ENCODE measurements around the gene VEGFB. TPM values are rescaled to one million over a fixed set of nuclear protein-coding genes. Genes with fewer than 3 reads are reported as not detected.

VEGFB gene
- 100 to 1,000 TPM; 276 to 310 TPM for total RNA-seq
- long read RNA-seq, partial matches to known transcripts = 6 of 14 reads
- long read RNA-seq, other reads (novel, unspliced or antisense) = 1 of 14 reads

DNA sequence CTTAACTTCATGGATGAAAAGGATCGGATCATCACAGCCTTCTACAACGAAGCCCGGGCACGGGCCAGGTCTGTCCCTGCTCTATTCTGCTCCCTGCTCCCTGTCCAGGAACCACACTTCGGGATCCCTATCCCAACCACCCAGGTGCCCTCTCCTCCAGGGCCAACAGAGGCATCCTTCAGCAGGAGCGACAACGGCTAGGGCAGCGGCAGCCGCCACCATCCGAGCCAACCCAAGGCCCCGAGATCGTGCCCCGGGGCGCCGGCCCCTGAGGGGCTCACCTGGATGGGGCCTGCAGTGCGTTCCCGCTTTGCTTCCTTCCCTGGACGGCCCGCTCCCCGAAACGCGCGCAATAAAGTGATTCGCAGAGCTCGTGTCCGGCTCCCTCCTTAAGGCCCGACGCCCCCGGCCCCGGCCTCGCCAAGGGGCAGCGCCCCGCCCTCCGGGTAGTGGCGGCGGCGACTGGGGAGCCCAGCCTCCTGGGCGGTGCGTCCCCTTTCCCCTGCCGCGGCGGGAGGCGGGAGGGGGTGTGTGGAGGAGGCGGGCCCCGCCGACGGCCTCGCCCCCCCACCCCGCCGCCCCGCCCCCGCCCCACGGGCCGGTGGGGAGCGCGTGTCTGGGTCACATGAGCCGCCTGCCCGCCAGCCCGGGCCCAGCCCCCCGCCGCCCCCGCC is at the start of gene VEGFB:
VEGFB (plus strand) TSS at position 672 of the 674 bp plus-strand sequence. CDS start 250 bp downstream, outside the sequence.
- intact Hi-C loops (cut with DNase I) = no loop called here
- peak; percentile 67 to 76 for ATAC-seq

DNA sequence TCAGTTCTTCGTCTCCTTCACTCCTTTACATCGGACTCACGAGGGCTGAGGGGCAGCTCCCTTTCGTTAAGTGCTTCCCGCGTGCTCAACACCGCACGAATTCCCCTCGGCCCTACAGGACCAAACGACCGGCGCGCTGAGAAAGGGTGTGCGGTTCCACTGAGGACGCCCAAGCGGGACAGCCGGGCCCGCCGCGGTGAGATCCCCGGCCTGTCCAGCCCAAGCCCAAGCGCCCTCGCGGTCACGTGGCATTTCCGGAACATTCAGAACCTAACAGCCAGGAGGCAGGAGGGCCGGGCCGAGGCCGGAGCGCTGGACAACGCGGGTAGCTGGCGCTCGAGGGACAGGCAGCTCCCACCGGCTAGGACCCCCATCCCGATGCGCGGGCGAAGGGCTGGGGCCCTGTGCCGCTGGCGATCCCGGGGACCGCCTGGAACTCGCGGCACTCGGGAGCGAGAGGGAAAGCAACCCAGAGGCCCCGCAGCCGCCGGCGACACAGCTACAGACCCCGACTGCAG is 49.1 kb upstream of the VEGFB start:
- intact Hi-C loops (cut with DNase I) = no loop called here
- ATAC-seq = peak; percentile 53 to 65
- DNase-seq = peak; percentile 93

More for the DNA sequence above, at the start of gene VEGFB:
- DNase-seq = peak; percentile 84

GRCh38 chr11:64185693-64186491 is 48.5 kb upstream of the VEGFB start, which contains the start of gene STIP1:
STIP1 (plus strand) TSS chr11:64186171; CDS start chr11:64186262, 91 bp downstream.
- DNase-seq = peak; percentile 99
- intact Hi-C loops (cut with DNase I) = no loop called here
- peak; percentile 91 to 92 for ATAC-seq

- DNase-seq (no peak), ATAC-seq (no peak)
- intact Hi-C loops (cut with DNase I) = no loop called here
Measured at GRCh38 chr11:64186492-64187165, 47.8 kb upstream of the VEGFB start.

GRCh38 chr11:64192434-64192833 is 42.0 kb upstream of the VEGFB start:
- DNase-seq (no peak), ATAC-seq (no peak)
- intact Hi-C loops (cut with DNase I) = no loop called here

GRCh38 chr11:64196626-64197025 is 37.8 kb upstream of the VEGFB start:
- DNase-seq = no peak
- no peak for ATAC-seq
- intact Hi-C loops (cut with DNase I) = no loop called here

- intact Hi-C loops (cut with DNase I) = no loop called here
- no peak for DNase-seq
- ATAC-seq = no peak
Measured at GRCh38 chr11:64198511-64198910, 35.9 kb upstream of the VEGFB start.

GRCh38 chr11:64201543-64201942 is 32.8 kb upstream of the VEGFB start:
- intact Hi-C loops (cut with DNase I) = loop anchor here (5.0 to 10.0 kb wide), 2 partner anchors 101 to 103 kb away; partner anchors contain the start of genes CATSPERZ (in 2 of the 2) and ESRRA (in 1 of the 2)
- ATAC-seq (no peak), DNase-seq (no peak)

GRCh38 chr11:64202992-64203391 is 31.4 kb upstream of the VEGFB start:
- ATAC-seq = no peak
- intact Hi-C loops (cut with DNase I) = loop anchor here (5.0 to 10.0 kb wide), 2 partner anchors 99 to 102 kb away; partner anchors contain the start of genes CATSPERZ (in 2 of the 2) and ESRRA (in 1 of the 2)

GRCh38 chr11:64203421-64204079 is 30.8 kb upstream of the VEGFB start:
- ATAC-seq (no peak), DNase-seq (no peak)
- intact Hi-C loops (cut with DNase I) = loop anchor here (5.0 to 10.0 kb wide), 2 partner anchors 99 to 101 kb away; partner anchors contain the start of genes CATSPERZ (in 2 of the 2) and ESRRA (in 1 of the 2)

More at GRCh38 chr11:64202992-64203391, 31.4 kb upstream of the VEGFB start:
- DNase-seq = no peak

GRCh38 chr11:64204080-64204440 is 30.3 kb upstream of the VEGFB start:
- no peak for ATAC-seq
- intact Hi-C loops (cut with DNase I) = loop anchor here (5.0 to 10.0 kb wide), 2 partner anchors 98 to 101 kb away; partner anchors contain the start of genes CATSPERZ (in 2 of the 2) and ESRRA (in 1 of the 2)
- no peak for DNase-seq

DNA sequence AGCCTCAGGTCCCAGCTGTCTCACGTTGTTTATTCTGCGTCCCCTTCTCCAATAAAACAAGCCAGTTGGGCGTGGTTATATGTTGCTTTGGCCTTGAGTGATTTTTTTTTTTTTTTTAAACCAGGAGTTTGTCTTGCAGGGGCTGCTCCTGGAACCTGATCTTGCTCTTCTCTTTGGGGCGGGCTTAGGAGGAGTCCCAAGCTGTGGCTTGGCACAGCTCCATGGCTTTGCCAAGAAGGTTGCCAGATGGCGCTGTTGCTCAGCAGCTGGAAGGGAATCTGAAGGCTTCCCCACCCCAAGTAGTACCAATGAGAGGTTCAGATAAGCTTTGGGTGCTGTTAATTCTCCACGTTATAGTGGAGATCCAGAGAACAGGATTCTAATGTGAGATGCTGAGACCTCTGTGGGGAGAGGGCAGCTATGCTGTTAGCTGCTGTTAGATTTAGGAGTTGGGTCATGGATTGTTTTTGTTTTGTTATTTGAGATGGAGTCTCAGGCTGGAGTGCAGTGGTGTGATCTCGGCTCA is 29.9 kb upstream of the VEGFB start:
- intact Hi-C loops (cut with DNase I) = loop anchor here (5.0 to 10.0 kb wide), 2 partner anchors 98 to 100 kb away; partner anchors contain the start of genes CATSPERZ (in 2 of the 2) and ESRRA (in 1 of the 2)
- peak; percentile 41 to 70 for ATAC-seq
- peak; percentile 89 for DNase-seq

DNA sequence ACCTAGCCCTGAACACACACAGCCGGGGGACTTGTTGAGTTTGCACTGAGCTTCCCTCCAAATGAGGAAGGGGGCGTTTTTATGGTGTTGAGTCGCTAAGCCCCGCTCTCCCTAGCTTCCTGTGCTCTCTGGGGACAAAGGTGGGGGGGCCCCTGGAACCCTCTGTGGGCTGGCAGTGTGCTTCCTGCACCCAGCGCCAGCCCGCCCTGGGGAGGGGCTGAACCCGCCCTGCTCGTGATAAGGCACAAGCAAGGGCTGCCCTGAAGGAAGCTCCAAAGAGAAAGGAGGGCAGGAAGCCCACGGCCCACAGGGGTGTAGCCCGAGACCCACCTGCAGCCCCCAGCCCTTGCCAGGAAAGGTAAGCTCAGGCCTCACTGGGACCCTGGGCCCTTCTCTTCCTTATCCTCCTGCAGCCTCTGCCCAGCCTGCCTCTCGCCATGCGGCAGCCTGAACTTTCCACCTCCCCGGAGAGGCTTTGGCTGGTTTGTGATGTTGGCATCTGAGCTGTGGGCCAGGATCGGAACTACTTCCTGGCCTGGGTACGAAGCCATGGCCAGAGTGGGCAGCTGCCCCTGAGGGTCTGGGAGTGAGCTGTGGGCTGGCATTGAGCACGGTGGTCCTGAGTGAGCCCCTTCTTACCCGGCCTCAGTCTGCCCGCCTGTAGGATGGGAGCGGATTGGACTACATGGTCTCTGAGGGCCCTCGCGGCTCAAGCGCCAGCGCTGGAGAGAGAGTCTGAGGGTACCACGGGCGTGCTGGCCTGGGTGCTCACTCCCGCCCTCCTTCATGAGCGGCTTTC is 27.7 kb upstream of the VEGFB start, which contains the start of gene FERMT3:
FERMT3 (plus strand) TSS at position 265 of the 799 bp plus-strand sequence. CDS start 644 bp downstream, outside the sequence.
- ATAC-seq (peak; percentile 45 to 54), DNase-seq (peak; percentile 81)
- intact Hi-C loops (cut with DNase I) = loop anchor here in 1 of 2 donors (10.0 kb wide), 1 partner anchor 98 kb away; the partner anchor contains the start of genes CATSPERZ and ESRRA

DNA sequence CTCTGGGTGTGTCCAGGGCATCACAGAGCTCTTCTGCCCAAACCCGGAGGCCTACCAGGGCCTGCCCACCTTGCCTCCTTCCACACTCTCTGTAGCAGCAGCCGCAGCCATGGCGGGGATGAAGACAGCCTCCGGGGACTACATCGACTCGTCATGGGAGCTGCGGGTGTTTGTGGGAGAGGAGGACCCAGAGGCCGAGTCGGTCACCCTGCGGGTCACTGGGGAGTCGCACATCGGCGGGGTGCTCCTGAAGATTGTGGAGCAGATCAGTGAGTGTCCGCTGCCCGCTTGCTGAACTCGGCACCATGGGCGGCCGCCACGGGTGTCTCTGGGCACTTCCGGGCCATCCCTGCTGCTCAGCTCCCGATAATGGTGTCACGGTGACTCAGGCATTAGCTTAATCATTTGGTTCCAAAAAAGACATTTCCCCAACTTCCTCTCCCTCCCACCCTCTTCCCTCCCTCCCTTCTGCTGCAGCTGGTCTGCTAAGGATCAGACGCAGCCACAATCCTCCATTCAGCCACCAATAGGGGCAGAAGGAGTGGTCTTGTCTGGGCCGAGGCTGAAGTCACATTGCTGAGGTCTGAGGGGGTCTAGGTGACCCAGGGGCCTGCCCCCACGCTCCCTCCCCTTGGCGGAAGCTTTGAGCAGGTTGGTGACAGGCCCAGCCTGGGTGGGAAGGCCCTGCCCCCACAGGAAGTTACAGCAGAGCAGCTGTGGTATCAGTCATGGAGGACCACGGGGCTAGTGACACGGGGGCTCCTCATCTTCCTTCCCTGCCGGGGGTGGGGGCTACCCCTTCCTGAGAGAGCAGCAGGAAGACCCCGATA is 26.9 kb upstream of the VEGFB start:
- ATAC-seq = peak; percentile 63 to 67
- peak; percentile 81 for DNase-seq
- intact Hi-C loops (cut with DNase I) = loop anchor here in 1 of 2 donors (10.0 kb wide), 1 partner anchor 97 kb away; the partner anchor contains the start of genes CATSPERZ and ESRRA

DNA sequence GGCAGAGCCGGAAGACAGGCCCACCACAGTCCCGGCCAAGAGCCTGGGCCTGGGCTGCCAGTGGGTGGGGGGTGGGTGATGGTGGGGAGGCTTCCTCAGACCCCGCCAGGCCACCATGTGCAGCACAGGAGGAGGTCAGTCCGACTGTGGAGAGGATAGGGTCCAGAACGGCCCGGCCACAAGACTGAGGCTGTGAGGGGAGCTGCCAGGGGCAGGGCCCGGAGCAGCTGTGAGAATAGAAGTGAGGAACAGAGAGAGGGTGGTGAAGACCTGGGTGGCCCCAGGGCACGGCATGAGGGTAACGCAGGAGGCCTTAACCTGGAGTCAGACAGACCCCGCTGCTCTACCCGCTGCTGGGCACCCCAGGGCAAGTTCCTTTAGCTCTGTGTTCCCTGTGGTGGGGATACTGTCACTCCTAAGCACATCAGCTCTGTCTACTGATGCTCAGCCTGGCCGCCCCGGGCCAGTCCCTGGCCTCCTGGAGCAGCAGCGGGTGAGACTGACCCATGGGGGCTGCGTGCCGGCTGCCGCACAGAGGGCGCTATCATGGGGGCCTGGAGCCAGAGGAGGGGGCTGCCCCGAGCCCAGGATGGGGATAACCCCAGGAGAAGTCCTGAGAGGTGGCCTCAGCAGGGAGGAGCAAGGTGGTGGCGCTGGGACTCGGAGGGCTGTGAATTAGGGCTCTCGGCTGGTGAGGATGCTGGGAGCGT is 26.1 kb upstream of the VEGFB start:
- ATAC-seq (peak in 1 of 2 donors; percentile 2), DNase-seq (no peak)
- intact Hi-C loops (cut with DNase I) = loop anchor here in 1 of 2 donors (10.0 kb wide), 1 partner anchor 97 kb away; the partner anchor contains the start of genes CATSPERZ and ESRRA
